ENCODE measurements around the gene SLC30A7.

GRCh38 chr1:100860397-100860991, 35.4 kb upstream of the SLC30A7 start:
- TF ChIP-seq, protein P1, sequence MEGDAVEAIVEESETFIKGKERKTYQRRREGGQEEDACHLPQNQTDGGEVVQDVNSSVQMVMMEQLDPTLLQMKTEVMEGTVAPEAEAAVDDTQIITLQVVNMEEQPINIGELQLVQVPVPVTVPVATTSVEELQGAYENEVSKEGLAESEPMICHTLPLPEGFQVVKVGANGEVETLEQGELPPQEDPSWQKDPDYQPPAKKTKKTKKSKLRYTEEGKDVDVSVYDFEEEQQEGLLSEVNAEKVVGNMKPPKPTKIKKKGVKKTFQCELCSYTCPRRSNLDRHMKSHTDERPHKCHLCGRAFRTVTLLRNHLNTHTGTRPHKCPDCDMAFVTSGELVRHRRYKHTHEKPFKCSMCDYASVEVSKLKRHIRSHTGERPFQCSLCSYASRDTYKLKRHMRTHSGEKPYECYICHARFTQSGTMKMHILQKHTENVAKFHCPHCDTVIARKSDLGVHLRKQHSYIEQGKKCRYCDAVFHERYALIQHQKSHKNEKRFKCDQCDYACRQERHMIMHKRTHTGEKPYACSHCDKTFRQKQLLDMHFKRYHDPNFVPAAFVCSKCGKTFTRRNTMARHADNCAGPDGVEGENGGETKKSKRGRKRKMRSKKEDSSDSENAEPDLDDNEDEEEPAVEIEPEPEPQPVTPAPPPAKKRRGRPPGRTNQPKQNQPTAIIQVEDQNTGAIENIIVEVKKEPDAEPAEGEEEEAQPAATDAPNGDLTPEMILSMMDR (IDR thresholded peaks at IDR 0.05; ENCODE audit: insufficient read depth, low read length) = no peak
- TF ChIP-seq POLR2AphosphoS5 (IDR thresholded peaks at IDR 0.05; ENCODE audit: low read depth) (no peak), REST (IDR thresholded peaks at IDR 0.05; ENCODE audit: insufficient replicate concordance, low read depth) (no peak), SPI1 (IDR thresholded peaks at IDR 0.05; ENCODE audit: borderline replicate concordance, low read depth) (no peak)
